Measurements from ENCODE around the gene MYLK2.
A peak's percentile ranks its signal among the peaks of the same experiment; 100 is the strongest.

MYLK2 gene

GRCh38 chr20:31833931-31834521 is 14.9 kb downstream of the MYLK2 start:
- FAIRE-seq = no peak
- TF ChIP-seq POLR2AphosphoS5 (IDR thresholded peaks at IDR 0.05; ENCODE audit: low read depth, low read length) = no peak
- TF ChIP-seq POLR2A (IDR thresholded peaks at IDR 0.05; ENCODE audit: low read depth, low read length) = no peak
- TF ChIP-seq TAF1 (IDR thresholded peaks at IDR 0.05; ENCODE audit: low read depth, low read length) = no peak
- no peak for TF ChIP-seq SPI1 (IDR thresholded peaks at IDR 0.05; ENCODE audit: low read depth, low read length)
- no peak for TF ChIP-seq POU2F2 (IDR thresholded peaks at IDR 0.05; ENCODE audit: low read depth, low read length)
- no peak for TF ChIP-seq PAX5 (IDR thresholded peaks at IDR 0.05; ENCODE audit: insufficient read depth, low read length, severe bottlenecking)
- DNase-seq (ENCODE audit: insufficient read length, low spot score) = no peak

GRCh38 chr20:31835554-31835953 is 16.4 kb downstream of the MYLK2 start:
- TF ChIP-seq SPI1 (IDR thresholded peaks at IDR 0.05; ENCODE audit: low read depth, low read length) (no peak), TAF1 (IDR thresholded peaks at IDR 0.05; ENCODE audit: low read depth, low read length) (no peak), PAX5 (IDR thresholded peaks at IDR 0.05; ENCODE audit: insufficient read depth, low read length, severe bottlenecking) (no peak), POU2F2 (IDR thresholded peaks at IDR 0.05; ENCODE audit: low read depth, low read length) (no peak), POLR2A (IDR thresholded peaks at IDR 0.05; ENCODE audit: low read depth, low read length) (no peak), POLR2AphosphoS5 (IDR thresholded peaks at IDR 0.05; ENCODE audit: low read depth, low read length) (no peak)
- FAIRE-seq = no peak
- DNase-seq (ENCODE audit: insufficient read length, low spot score) = no peak

GRCh38 chr20:31835977-31836852 is 17.1 kb downstream of the MYLK2 start:
- FAIRE-seq = peak; percentile 86
- DNase-seq (ENCODE audit: insufficient read length, low spot score) = peak; percentile 62
- TF ChIP-seq POLR2AphosphoS5 (IDR thresholded peaks at IDR 0.05; ENCODE audit: low read depth, low read length) = no peak
- no peak for TF ChIP-seq POLR2A (IDR thresholded peaks at IDR 0.05; ENCODE audit: low read depth, low read length)
- no peak for TF ChIP-seq SPI1 (IDR thresholded peaks at IDR 0.05; ENCODE audit: low read depth, low read length)
- TF ChIP-seq POU2F2 (IDR thresholded peaks at IDR 0.05; ENCODE audit: low read depth, low read length) = 0 out of 2 replicates have a peak, but pooled peaks have one; percentile 20
- TF ChIP-seq TAF1 (IDR thresholded peaks at IDR 0.05; ENCODE audit: low read depth, low read length) = no peak

GRCh38 chr20:31836853-31837608 is 17.9 kb downstream of the MYLK2 start:
- TF ChIP-seq POLR2AphosphoS5 (IDR thresholded peaks at IDR 0.05; ENCODE audit: low read depth, low read length) (no peak), SPI1 (IDR thresholded peaks at IDR 0.05; ENCODE audit: low read depth, low read length) (no peak), TAF1 (IDR thresholded peaks at IDR 0.05; ENCODE audit: low read depth, low read length) (no peak)
- no peak for DNase-seq (ENCODE audit: insufficient read length, low spot score)
- no peak for FAIRE-seq

GRCh38 chr20:31837896-31838397 is 18.8 kb downstream of the MYLK2 start:
- no peak for FAIRE-seq
- DNase-seq (ENCODE audit: insufficient read length, low spot score) = no peak
- TF ChIP-seq POLR2AphosphoS5 (IDR thresholded peaks at IDR 0.05; ENCODE audit: low read depth, low read length) (no peak), TAF1 (IDR thresholded peaks at IDR 0.05; ENCODE audit: low read depth, low read length) (no peak), POU2F2 (IDR thresholded peaks at IDR 0.05; ENCODE audit: low read depth, low read length) (no peak), PAX5 (IDR thresholded peaks at IDR 0.05; ENCODE audit: insufficient read depth, low read length, severe bottlenecking) (no peak), POLR2A (IDR thresholded peaks at IDR 0.05; ENCODE audit: low read depth, low read length) (no peak), SPI1 (IDR thresholded peaks at IDR 0.05; ENCODE audit: low read depth, low read length) (no peak)

- no peak for DNase-seq (ENCODE audit: insufficient read length, low spot score)
- TF ChIP-seq POLR2A (IDR thresholded peaks at IDR 0.05; ENCODE audit: low read depth, low read length) (no peak), POLR2AphosphoS5 (IDR thresholded peaks at IDR 0.05; ENCODE audit: low read depth, low read length) (no peak), POU2F2 (IDR thresholded peaks at IDR 0.05; ENCODE audit: low read depth, low read length) (no peak), PAX5 (IDR thresholded peaks at IDR 0.05; ENCODE audit: insufficient read depth, low read length, severe bottlenecking) (no peak), TAF1 (IDR thresholded peaks at IDR 0.05; ENCODE audit: low read depth, low read length) (no peak), SPI1 (IDR thresholded peaks at IDR 0.05; ENCODE audit: low read depth, low read length) (no peak)
- FAIRE-seq = no peak
These were observed 19.6 kb downstream of the MYLK2 start for GRCh38 chr20:31838646-31839292.

GRCh38 chr20:31839782-31840487 is 20.8 kb downstream of the MYLK2 start:
- DNase-seq (ENCODE audit: insufficient read length, low spot score) = no peak
- FAIRE-seq = no peak
- TF ChIP-seq POLR2A (IDR thresholded peaks at IDR 0.05; ENCODE audit: low read depth, low read length) (no peak), TAF1 (IDR thresholded peaks at IDR 0.05; ENCODE audit: low read depth, low read length) (no peak), POU2F2 (IDR thresholded peaks at IDR 0.05; ENCODE audit: low read depth, low read length) (no peak), POLR2AphosphoS5 (IDR thresholded peaks at IDR 0.05; ENCODE audit: low read depth, low read length) (no peak), SPI1 (IDR thresholded peaks at IDR 0.05; ENCODE audit: low read depth, low read length) (no peak), PAX5 (IDR thresholded peaks at IDR 0.05; ENCODE audit: insufficient read depth, low read length, severe bottlenecking) (no peak)
